ENCODE data around the gene TRMT13.
"Not testable (repeated sequence)": the region's sequence is repeated elsewhere in the genome, so short reads cannot be mapped to it uniquely, and the experiment has no call there.

TRMT13 gene

GRCh38 chr1:100164216-100164615 lies 31.3 kb downstream of the TRMT13 start:
- no peak for DNase-seq

- no peak for DNase-seq
These were observed 31.7 kb downstream of the TRMT13 start for GRCh38 chr1:100164702-100165101.

- no peak for DNase-seq
These were observed 35.1 kb downstream of the TRMT13 start for GRCh38 chr1:100168051-100168450.

- DNase-seq: no peak
These were observed 44.5 kb downstream of the TRMT13 start for GRCh38 chr1:100177295-100178041.

GRCh38 chr1:100178091-100178490 lies 45.1 kb downstream of the TRMT13 start, which contains the start of gene LRRC39:
LRRC39 (minus strand) TSS chr1:100178256; CDS start chr1:100168516, 9,740 bp downstream.
- DNase-seq: no peak

GRCh38 chr1:100183370-100183769 lies 50.4 kb downstream of the TRMT13 start:
- no peak for DNase-seq

GRCh38 chr1:100184536-100184935 lies 51.6 kb downstream of the TRMT13 start:
- no peak for DNase-seq

- DNase-seq: no peak
These were observed 54.9 kb downstream of the TRMT13 start for GRCh38 chr1:100187912-100188311.

GRCh38 chr1:100188617-100189016 lies 55.7 kb downstream of the TRMT13 start:
- DNase-seq: no peak

GRCh38 chr1:100198596-100198995 lies 65.6 kb downstream of the TRMT13 start:
- no peak for DNase-seq

- not testable (repeated sequence) for DNase-seq
These were observed 67.1 kb downstream of the TRMT13 start for GRCh38 chr1:100200060-100200459.
